ENCODE measurements around the gene HSPA1B.

HSPA1B gene

DNA sequence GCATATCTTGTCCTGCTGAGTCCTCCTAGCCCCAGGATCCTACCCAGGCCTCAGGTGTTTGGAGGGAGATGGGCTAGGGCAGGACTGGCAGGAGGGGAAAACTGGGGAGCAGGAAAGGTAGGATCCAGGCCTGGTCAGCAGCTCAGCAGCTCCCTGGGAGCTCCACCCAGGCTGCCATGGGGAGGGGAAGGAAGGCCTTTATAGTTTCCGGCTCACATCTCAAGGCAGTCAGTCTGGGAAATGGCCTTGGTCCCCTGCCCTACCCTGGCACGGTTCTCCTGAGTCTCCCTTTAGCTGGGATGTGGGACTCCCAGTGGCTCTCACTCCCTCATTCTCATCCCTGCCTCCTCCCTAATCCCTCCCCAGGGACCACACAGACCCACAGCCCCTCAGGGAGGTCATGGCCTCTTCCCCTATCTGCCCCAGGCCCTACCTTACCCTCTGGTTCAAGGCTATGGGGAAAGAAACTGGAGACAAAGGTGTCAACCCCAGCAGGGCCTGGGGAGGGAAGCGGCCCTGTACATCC, 49.6 kb downstream of the HSPA1B start:
- no peak for DNase-seq (ENCODE audit: low read depth in 4 of 4, low spot score in 1 of 4)

DNA sequence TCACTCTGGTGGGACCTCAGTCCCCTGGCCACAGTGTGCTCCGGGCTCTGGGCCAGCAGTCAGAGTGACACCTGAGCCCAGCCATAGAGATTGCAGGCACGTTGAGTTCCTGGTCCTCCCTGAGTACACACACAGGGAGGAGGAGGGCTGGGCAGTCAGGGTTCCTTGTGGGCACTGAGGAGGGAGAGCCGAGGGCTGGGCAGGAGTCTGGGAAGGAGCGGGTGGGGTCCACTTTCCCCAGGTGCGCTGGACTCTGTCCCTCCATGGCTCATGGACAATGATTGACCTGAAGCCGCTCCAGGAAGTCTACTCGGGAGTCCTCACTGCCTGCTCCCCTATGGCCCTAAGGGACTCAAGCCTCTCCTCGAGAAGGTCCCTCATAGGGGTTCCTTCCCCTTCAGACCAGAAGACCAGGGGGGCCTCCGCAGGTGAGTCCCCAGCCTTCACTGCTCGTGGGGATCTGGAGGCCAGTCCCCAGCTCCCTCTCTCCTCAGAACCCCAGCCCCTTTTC, 50.2 kb downstream of the HSPA1B start:
- DNase-seq (ENCODE audit: low read depth in 4 of 4, low spot score in 1 of 4), result no peak

DNA sequence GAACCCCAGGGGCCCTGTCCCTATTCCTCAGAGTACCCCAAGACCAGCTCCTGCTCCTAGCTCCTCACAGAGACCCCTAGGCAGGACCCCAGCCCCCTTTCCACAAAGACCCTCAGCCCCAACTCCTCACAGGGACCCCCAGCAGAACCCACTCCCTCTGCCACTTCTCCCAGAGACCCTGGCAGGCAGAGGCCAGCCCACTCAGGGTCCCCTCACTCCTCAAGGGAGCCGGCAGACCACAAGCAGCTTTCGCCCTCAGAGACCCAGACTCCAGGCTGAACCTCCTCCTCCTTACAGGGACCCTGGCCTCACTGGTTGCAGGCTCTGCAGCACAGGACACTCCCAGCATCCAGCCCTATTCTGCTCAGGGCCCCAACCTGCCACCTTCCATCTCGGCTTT, 50.7 kb downstream of the HSPA1B start:
- no peak for DNase-seq (ENCODE audit: low read depth in 4 of 4, low spot score in 1 of 4)

DNA sequence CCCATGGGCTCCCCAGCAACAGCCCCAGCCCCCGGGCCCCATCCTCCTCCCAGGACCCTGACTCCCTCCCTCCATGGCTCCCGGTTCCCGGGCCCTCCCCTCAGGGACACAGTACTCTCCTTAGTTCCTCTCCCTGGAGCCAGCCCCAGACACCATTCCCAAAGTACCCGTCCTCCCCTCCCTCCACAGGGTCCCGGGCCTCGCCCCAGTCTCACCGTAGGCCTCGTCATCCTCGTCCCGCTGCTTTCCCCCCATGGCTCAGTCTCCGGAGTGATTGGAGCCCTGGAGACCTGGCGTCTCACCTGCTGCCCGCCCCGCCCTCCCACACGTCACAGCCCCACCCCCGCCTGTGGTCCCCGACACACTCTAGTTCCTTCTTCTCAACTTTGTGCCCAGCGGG, 51.2 kb downstream of the HSPA1B start, which contains the start of gene SLC44A4:
SLC44A4 (minus strand) TSS at position 272 of the 400 bp plus-strand sequence; CDS start at position 255, 17 bp downstream.
- DNase-seq (ENCODE audit: low read depth in 4 of 4, low spot score in 1 of 4), result no peak

DNA sequence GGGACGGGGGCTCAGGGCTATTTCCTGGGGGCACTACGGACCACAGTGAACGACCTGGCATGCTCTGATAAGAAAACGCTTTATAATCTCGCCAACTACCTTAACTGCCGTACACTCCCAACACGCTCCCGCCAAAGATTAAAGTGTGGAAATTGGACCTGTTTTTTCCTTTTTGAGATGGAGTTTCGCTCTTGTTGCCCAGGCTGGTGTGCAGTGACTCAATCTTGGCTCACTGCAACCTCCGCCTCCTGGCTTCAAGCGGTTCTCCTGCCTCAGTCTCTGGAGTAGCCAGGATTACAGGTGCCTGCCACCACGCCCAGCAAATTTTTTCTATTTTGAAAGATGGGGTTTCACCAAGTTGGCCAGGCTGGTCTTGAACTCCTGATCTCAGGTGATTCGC, 51.6 kb downstream of the HSPA1B start:
- no peak for DNase-seq (ENCODE audit: low read depth in 4 of 4, low spot score in 1 of 4)

Data from stimulated activated CD4-positive, alpha-beta T cell treated with anti-CD3 and anti-CD28 coated beads, Interleukin-1b, Interleukin-23, amount 100 ng/mL, for 24 hours (primary cell).